GM12878 (cell line): ENCODE results near the gene BRSK2. TPM values are rescaled to one million over a fixed set of nuclear protein-coding genes. Genes with fewer than 3 reads are reported as not detected.

ENCODE experiments used
- ATAC-seq: fragments of 200-7000 bp; cut with Tn5 transposase; 3 replicates; pipeline ENCODE4 v1.9.1; 2020; ENCODE audit warnings: mild to moderate bottlenecking, moderate library complexity
- BruUV-seq: library from RNA; stranded (reverse); fragments of 400-500 nt; replicated peaks from 2 replicates; lab custom pipeline; 2021; lab: Mats Ljungman, UMichigan
- CTCF ChIA-PET: fragments of 300-600 bp; sonication (Branson Sonifier 250); formaldehyde crosslinking; extraction: SDS; loops from one replicate; lab custom pipeline; 2021; ENCODE audit warnings: inconsistent platforms; lab: Yijun Ruan, JAX
- POLR2A ChIA-PET: fragments of 350-600 bp; formaldehyde crosslinking; extraction: SDS; loops from one replicate; lab custom pipeline; 2021; ENCODE audit warnings: inconsistent platforms; lab: Charles Lee
- RAD21 ChIA-PET: fragments of 300-600 bp; sonication (Branson Sonifier 250); formaldehyde crosslinking; loops from one replicate; lab custom pipeline; 2023; ENCODE audit warnings: antibody characterized with exemption; ENCODE audit not compliant: unreplicated experiment; lab: Charles Lee
- SMC1A ChIA-PET: fragments of 300-600 bp; sonication (Branson Sonifier 250); formaldehyde crosslinking; loops from one replicate; lab custom pipeline; 2023; ENCODE audit not compliant: unreplicated experiment, uncharacterized antibody; lab: Charles Lee
- DNase-seq: peaks from one replicate; pipeline ENCODE4 v3.0.0-alpha.2; 2011; ENCODE audit warnings: low read depth, low spot score
- FAIRE-seq: peaks from 3 replicates; lab custom pipeline; 2011; peaks lifted over from hg19 to GRCh38; lab: Jason Lieb, UNC
- H2AFZ ChIP-seq: 2 replicates; pipeline ENCODE4 v1.6.0; 2011; ENCODE audit warnings: low read depth, low read length, control low read depth; ENCODE audit not compliant: control insufficient read depth
- H3K27ac ChIP-seq: 2 replicates; pipeline ENCODE4 v1.5.1; 2011; ENCODE audit warnings: control low read depth; ENCODE audit not compliant: control insufficient read depth, insufficient read depth
- H3K27me3 ChIP-seq, 2 experiments: replicated peaks in 1 of 2; 2 replicates each; pipeline versions ENCODE4 v1.6.0 to v1.6.1; 2011; ENCODE audit warnings: low read length in 1 of 2; ENCODE audit not compliant: control insufficient read depth in 2 of 2, insufficient read depth in 2 of 2
- H3K36me3 ChIP-seq, 2 experiments: 2 replicates each; pipeline ENCODE4 v1.5.1; 2011; ENCODE audit warnings: low read length in 1 of 2; ENCODE audit not compliant: control insufficient read depth in 2 of 2, insufficient read depth in 2 of 2
- H3K4me1 ChIP-seq: 2 replicates; pipeline ENCODE4 v1.6.1; 2011; ENCODE audit warnings: mild to moderate bottlenecking, low read length, moderate library complexity, mixed read lengths; ENCODE audit not compliant: control insufficient read depth, insufficient read depth
- H3K4me2 ChIP-seq: 2 replicates; pipeline ENCODE4 v1.6.0; 2011; ENCODE audit warnings: control low read depth; ENCODE audit not compliant: control insufficient read depth, insufficient read depth
- H3K4me3 ChIP-seq: fragments of 200-600 bp; sonication (generic); 2 replicates; pipeline ENCODE4 v1.5.1; 2016
- H3K79me2 ChIP-seq: 2 replicates; pipeline ENCODE4 v1.6.0; 2011; ENCODE audit warnings: low read length; ENCODE audit not compliant: control insufficient read depth, insufficient read depth
- H3K9ac ChIP-seq: 2 replicates; pipeline ENCODE4 v1.8.0; 2011; ENCODE audit warnings: low read length, control low read depth, mixed read lengths; ENCODE audit not compliant: control insufficient read depth, insufficient read depth
- H3K9me3 ChIP-seq: replicated peaks from 3 replicates; pipeline ENCODE4 v1.5.1; 2011; ENCODE audit warnings: mild to moderate bottlenecking, low read length; ENCODE audit not compliant: control insufficient read depth, insufficient read depth
- H4K20me1 ChIP-seq: 2 replicates; pipeline ENCODE4 v1.6.0; 2011; ENCODE audit not compliant: control insufficient read depth, insufficient read depth
- BACH1 ChIP-seq: fragments of 450-650 bp; IDR thresholded peaks from 2 replicates; pipeline ENCODE4 v1.6.1; 2017; ENCODE audit warnings: mild to moderate bottlenecking, borderline replicate concordance
- BMI1 ChIP-seq: fragments of 450-650 bp; IDR thresholded peaks from 2 replicates; pipeline ENCODE4 v1.6.1; 2016; ENCODE audit warnings: mild to moderate bottlenecking, moderate library complexity, borderline replicate concordance
- CREB1 ChIP-seq: IDR thresholded peaks from 2 replicates; pipeline ENCODE4 v1.6.1; 2012; ENCODE audit warnings: low read depth, mild to moderate bottlenecking, inconsistent platforms
- EZH2 ChIP-seq: IDR thresholded peaks from 2 replicates; pipeline ENCODE4 v1.6.1; 2012; ENCODE audit warnings: low read depth, mild to moderate bottlenecking, control low read depth, inconsistent platforms, low read length, borderline replicate concordance; ENCODE audit not compliant: control insufficient read depth
- HDGF ChIP-seq: fragments of 450-650 bp; IDR thresholded peaks from 2 replicates; pipeline ENCODE4 v1.6.1; 2016; ENCODE audit warnings: antibody characterized with exemption
- IKZF1 ChIP-seq: fragments of 450-650 bp; conservative IDR thresholded peaks from 2 replicates; pipeline ENCODE4 v1.6.1; 2017; ENCODE audit warnings: antibody characterized with exemption, mild to moderate bottlenecking
- IKZF2 ChIP-seq, 2 experiments: fragments of 450-650 bp; IDR thresholded peaks; 2 replicates each; pipeline ENCODE4 v1.6.1; 2017; ENCODE audit warnings: mild to moderate bottlenecking in 2 of 2, moderate library complexity in 2 of 2
- JUNB ChIP-seq: IDR thresholded peaks from 2 replicates; pipeline ENCODE4 v1.6.1; 2016; ENCODE audit warnings: antibody characterized with exemption, mild to moderate bottlenecking
- KLF5 ChIP-seq: fragments of 450-650 bp; IDR thresholded peaks from 2 replicates; pipeline ENCODE4 v1.6.1; 2014; ENCODE audit warnings: mild to moderate bottlenecking; ENCODE audit not compliant: partially characterized antibody
- MYC ChIP-seq: IDR thresholded peaks from 2 replicates; pipeline ENCODE4 v1.6.1; 2011; ENCODE audit warnings: mild to moderate bottlenecking, low read length, moderate library complexity, inconsistent platforms; ENCODE audit not compliant: insufficient read depth, insufficient replicate concordance, insufficient read length, severe bottlenecking
- NFIC ChIP-seq: IDR thresholded peaks from 2 replicates; pipeline ENCODE4 v1.6.1; 2012; ENCODE audit warnings: low read depth, mild to moderate bottlenecking, inconsistent platforms, low read length, moderate library complexity
- NFXL1 ChIP-seq: fragments of 450-650 bp; IDR thresholded peaks from 2 replicates; pipeline ENCODE4 v1.6.1; 2017; ENCODE audit warnings: antibody characterized with exemption, mild to moderate bottlenecking, borderline replicate concordance
- RAD51 ChIP-seq: fragments of 450-650 bp; IDR thresholded peaks from 2 replicates; pipeline ENCODE4 v1.6.1; 2016; ENCODE audit warnings: moderate library complexity, mild to moderate bottlenecking, inconsistent platforms
- RB1 ChIP-seq: fragments of 450-650 bp; formaldehyde crosslinking; IDR thresholded peaks from 2 replicates; pipeline ENCODE4 v1.6.1; 2017; ENCODE audit warnings: mild to moderate bottlenecking, borderline replicate concordance
- RELA ChIP-seq: fragments of 450-650 bp; IDR thresholded peaks from 2 replicates; pipeline ENCODE4 v1.8.0; 2014; ENCODE audit warnings: borderline replicate concordance; ENCODE audit not compliant: partially characterized antibody
- RFX5 ChIP-seq: IDR thresholded peaks from 2 replicates; pipeline ENCODE4 v1.6.1; 2011; ENCODE audit warnings: low read depth, low read length, improper control_type of control experiment
- RUNX3 ChIP-seq: IDR thresholded peaks from 2 replicates; pipeline ENCODE4 v1.6.1; 2012; ENCODE audit warnings: low read length, inconsistent platforms
- SMAD1 ChIP-seq: fragments of 450-650 bp; IDR thresholded peaks from 2 replicates; pipeline ENCODE4 v1.6.1; 2018; ENCODE audit warnings: mild to moderate bottlenecking, low read depth; ENCODE audit not compliant: partially characterized antibody
- STAT3 ChIP-seq: IDR thresholded peaks from 2 replicates; pipeline ENCODE4 v1.6.1; 2011; ENCODE audit warnings: low read depth, low read length, improper control_type of control experiment
- SUZ12 ChIP-seq: fragments of 200-600 bp; sonication (generic); IDR thresholded peaks from one replicate; pipeline ENCODE4 v1.6.1; 2018; ENCODE audit warnings: antibody characterized with exemption, mild to moderate bottlenecking; ENCODE audit not compliant: unreplicated experiment
- TAF1 ChIP-seq: IDR thresholded peaks from 2 replicates; pipeline ENCODE4 v1.6.1; 2011; ENCODE audit warnings: mild to moderate bottlenecking, low read depth, low read length, borderline replicate concordance
- TBL1XR1 ChIP-seq: IDR thresholded peaks from 2 replicates; pipeline ENCODE4 v1.6.1; 2012; ENCODE audit warnings: low read depth, low read length, improper control_type of control experiment
- TCF12 ChIP-seq: IDR thresholded peaks from 2 replicates; pipeline ENCODE4 v1.6.1; 2011; ENCODE audit warnings: low read depth, mild to moderate bottlenecking, low read length
- ZNF274 ChIP-seq: IDR thresholded peaks from one replicate; pipeline ENCODE4 v1.8.0; 2011; ENCODE audit not compliant: insufficient read length, insufficient read depth
- WGBS: methylation state at CpG from one replicate; pipeline ENCODE4 v1.1.6; 2016; ENCODE audit warnings: low lambda C conversion rate; ENCODE audit not compliant: insufficient replicate concordance, insufficient coverage; ENCODE audit errors: missing lambda C conversion rate; 5-methylcytosine and 5-hydroxymethylcytosine counted together
- in situ Hi-C: fragments of 300-500 bp; cut with MboI; formaldehyde crosslinking; loops from 9 replicates; pipeline ENCODE4 v1.14.3; 2018; ENCODE audit warnings: mixed read lengths
- intact Hi-C: fragments of 100-400 bp; cut with micrococcal nuclease; formaldehyde crosslinking; loops from one replicate; pipeline ENCODE4 v1.14.2; 2022; ENCODE audit not compliant: unreplicated experiment
- polyA plus RNA-seq, 11 experiments: library from polyadenylated mRNA; depleted of rRNA in 4 of 11; unstranded in 6 of 11; stranded (reverse) in 5 of 11; fragments of >200 nt; fragmentation: Nextera tagmentation in 4 of 11; fragmentation: Illumina TruSeq in 1 of 11; extraction: Ambion mirVana in 4 of 11; extraction: Trizol in 1 of 11; gene quantifications; 1 replicate in 1 of 11; 2 replicates in 10 of 11; pipeline versions ENCODE4 v1.2.1 to v1.2.3, GENCODE V29; 2011 to 2016; ENCODE audit warnings: inconsistent platforms in 2 of 11, missing spikeins in 2 of 11, low read depth in 1 of 11
- total RNA-seq, 4 experiments: library from RNA; depleted of rRNA in 3 of 4; stranded (reverse); fragments of >200 nt in 3 of 4; fragmentation: Illumina TruSeq in 1 of 4; extraction: Trizol in 1 of 4; gene quantifications; 2 replicates each; pipeline versions ENCODE4 v1.2.1 to v1.2.3, GENCODE V29; 2013 to 2021
- TF ChIP-seq, protein P1 (sequence below): IDR thresholded peaks from 2 replicates; pipeline ENCODE4 v1.6.1; 2011; ENCODE audit warnings: mild to moderate bottlenecking, low read depth, low read length, moderate library complexity; ENCODE audit not compliant: insufficient replicate concordance

Gene BRSK2
- total and polyA plus RNA-seq, 10 of the 15 experiments (the other 5 are each of a cell fraction or from before 2014, with no cell fraction given) = 0.13 TPM; not detected in 9

- ChIA-PET CTCF (no interaction called here), POLR2A (interaction anchor here (1.5 kb wide), 1 partner anchor 74 kb away, joined by 3 read pairs; the partner anchor contains the start of gene TOLLIP), RAD21 (interaction anchor here (0.9 kb wide), 1 partner anchor 72 kb away, joined by 3 read pairs; no protein-coding TSS in a partner anchor), SMC1A (no interaction called here)
- intact Hi-C loops = loop anchor here (10.0 kb wide), 1 partner anchor 78 kb away; the partner anchor contains the start of gene TOLLIP
- WGBS = under 1% methylated on average over 30 of the region's 56 CpGs
- no TSS peak for BruUV-seq
- peak; percentile 92 for ATAC-seq
- in situ Hi-C loops = no loop called here
- peak overlapping the region; percentile 96 for H3K4me2 ChIP-seq
- H4K20me1 ChIP-seq = no peaks in the 10 kb centered on the region
- peak; percentile 26 for DNase-seq
- H3K9ac ChIP-seq = peak overlapping the region; percentile 47; the same call in 1 of the 2 replicates
- no peaks in the 10 kb centered on the region for H3K79me2 ChIP-seq
- H3K4me3 ChIP-seq = peak overlapping the region; percentile 61; the same call in 1 of the 2 replicates
- peak overlapping the region; percentile 11; the same call in 1 of the 2 replicates for H3K27ac ChIP-seq
- H2AFZ ChIP-seq = peak overlapping the region; percentile 72
- no peaks in the 10 kb centered on the region for H3K9me3 ChIP-seq
- peaks cover 0 to 2% of the 10 kb centered on the region in 2 experiments; a peak in 1 of 4 replicates for H3K27me3 ChIP-seq
- peaks cover 11% of the 10 kb centered on the region for H3K4me1 ChIP-seq
- peak; percentile 49 for FAIRE-seq
- no peaks in the 10 kb centered on the region for H3K36me3 ChIP-seq
- TF ChIP-seq IKZF2 (IDR thresholded peaks at IDR 0.05) = no peak
- no peak for TF ChIP-seq NFXL1
- no peak for TF ChIP-seq KLF5
- TF ChIP-seq STAT3 = no peak
- TF ChIP-seq IKZF1 = peak; percentile 66
- TF ChIP-seq EZH2 = no peak
- no peak for TF ChIP-seq RUNX3
- no peak for TF ChIP-seq SUZ12
- TF ChIP-seq NFIC = no peak
- TF ChIP-seq RB1 = no peak
- TF ChIP-seq HDGF = no peak
- TF ChIP-seq MYC = no peak
- no peak for TF ChIP-seq ZNF274
- no peak for TF ChIP-seq RAD51
- no peak for TF ChIP-seq SMAD1
- TF ChIP-seq RFX5 = no peak
- TF ChIP-seq TAF1 = no peak
- TF ChIP-seq, protein P1, sequence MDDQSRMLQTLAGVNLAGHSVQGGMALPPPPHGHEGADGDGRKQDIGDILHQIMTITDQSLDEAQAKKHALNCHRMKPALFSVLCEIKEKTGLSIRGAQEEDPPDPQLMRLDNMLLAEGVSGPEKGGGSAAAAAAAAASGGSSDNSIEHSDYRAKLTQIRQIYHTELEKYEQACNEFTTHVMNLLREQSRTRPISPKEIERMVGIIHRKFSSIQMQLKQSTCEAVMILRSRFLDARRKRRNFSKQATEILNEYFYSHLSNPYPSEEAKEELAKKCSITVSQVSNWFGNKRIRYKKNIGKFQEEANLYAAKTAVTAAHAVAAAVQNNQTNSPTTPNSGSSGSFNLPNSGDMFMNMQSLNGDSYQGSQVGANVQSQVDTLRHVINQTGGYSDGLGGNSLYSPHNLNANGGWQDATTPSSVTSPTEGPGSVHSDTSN = no peak
- no peak for TF ChIP-seq TBL1XR1
- TF ChIP-seq BACH1 = 0 out of 2 replicates have a peak, but pooled peaks have one; percentile 44
- TF ChIP-seq BMI1 = no peak
- no peak for TF ChIP-seq RELA
- TF ChIP-seq JUNB = no peak
- peak; percentile 52; the same call in 1 of the 2 replicates for TF ChIP-seq CREB1
- TF ChIP-seq TCF12 = 0 out of 2 replicates have a peak, but pooled peaks have one; percentile 37
These were observed 6.7 kb upstream of the BRSK2 start for GRCh38 chr11:1382831-1383607.
